GM12892 (cell line): Measurements from ENCODE around the gene RPL39L.

ENCODE experiments used
- POLR2A ChIP-seq: IDR thresholded peaks from 2 replicates; pipeline ENCODE4 v1.6.1; 2011; ENCODE audit warnings: low read depth, low read length, control low read depth
- POLR2AphosphoS5 ChIP-seq: IDR thresholded peaks from 2 replicates; pipeline ENCODE4 v1.6.1; 2011; ENCODE audit warnings: low read depth, low read length, control low read depth

DNA sequence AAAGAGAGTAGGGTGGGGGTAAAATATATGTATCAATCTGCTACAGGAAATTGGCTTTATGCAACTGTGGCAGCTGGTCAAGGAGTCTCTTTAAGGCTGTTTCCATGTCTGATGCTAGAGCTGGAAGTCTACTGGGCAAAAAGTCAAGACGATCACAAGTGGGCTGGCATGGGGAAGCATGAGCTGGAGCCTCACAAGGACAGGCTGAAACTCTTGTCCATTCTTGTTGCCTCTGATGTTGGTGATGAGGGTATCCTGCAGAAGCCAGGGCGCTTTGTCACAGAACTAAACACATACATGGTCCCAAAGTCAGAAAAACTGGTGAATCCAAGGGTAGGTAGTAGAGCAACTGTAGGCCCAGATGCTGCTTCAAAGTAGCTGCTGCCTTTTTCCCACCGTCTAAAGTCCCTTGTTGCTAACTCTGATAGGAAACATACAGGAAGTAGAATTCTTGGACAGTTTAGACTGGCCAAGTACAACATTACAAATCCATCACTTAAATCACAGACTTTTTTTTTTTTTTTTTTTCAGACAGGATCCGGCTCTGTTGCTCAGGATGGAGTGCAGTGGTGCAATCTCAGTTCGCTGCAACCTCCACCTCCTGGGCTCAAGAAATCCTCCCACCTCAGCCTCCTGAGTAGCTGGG, 54.2 kb downstream of the RPL39L start:
- TF ChIP-seq POLR2A = no peak
- no peak for TF ChIP-seq POLR2AphosphoS5
